Measurements from ENCODE around the gene NISCH.

NISCH gene

GRCh38 chr3:52440249-52440551 is 15.2 kb upstream of the NISCH start:
- H3K9me2 ChIP-seq (replicated peaks; ENCODE audit: insufficient read depth, low read length), result no peaks in the 10 kb centered on the region
- no peaks in the 10 kb centered on the region for H3K9me3 ChIP-seq (ENCODE audit: insufficient read depth, low read length)
- TF ChIP-seq EZH2phosphoT487 (conservative IDR thresholded peaks at IDR 0.05; ENCODE audit: low read length) (no peak), CTCF (IDR thresholded peaks at IDR 0.05; ENCODE audit: insufficient read depth, low read length, poor library complexity, severe bottlenecking) (no peak)
- no peaks in the 10 kb centered on the region for H4K20me1 ChIP-seq (ENCODE audit: low read depth, low read length)
- H3K27me3 ChIP-seq (ENCODE audit: low read length), result no peaks in the 10 kb centered on the region
- H3K4me2 ChIP-seq (ENCODE audit: low read depth, low read length, poor library complexity, severe bottlenecking), result no peak overlapping the region
- H3K79me2 ChIP-seq (ENCODE audit: insufficient read depth, low read length), result no peaks in the 10 kb centered on the region
- no peak overlapping the region for H3K9ac ChIP-seq (ENCODE audit: low read length)
- H3K36me3 ChIP-seq (ENCODE audit: low read length), result no peaks in the 10 kb centered on the region
- H2AFZ ChIP-seq (ENCODE audit: low read depth, low read length, severe bottlenecking), result no peak overlapping the region
- no peak overlapping the region for H3K4me3 ChIP-seq (ENCODE audit: insufficient read depth, low read length, poor library complexity, severe bottlenecking)
- no peak overlapping the region for H3K27ac ChIP-seq (ENCODE audit: low read depth, low read length)
- no peaks in the 10 kb centered on the region for H3F3A ChIP-seq (ENCODE audit: insufficient read depth)

DNA sequence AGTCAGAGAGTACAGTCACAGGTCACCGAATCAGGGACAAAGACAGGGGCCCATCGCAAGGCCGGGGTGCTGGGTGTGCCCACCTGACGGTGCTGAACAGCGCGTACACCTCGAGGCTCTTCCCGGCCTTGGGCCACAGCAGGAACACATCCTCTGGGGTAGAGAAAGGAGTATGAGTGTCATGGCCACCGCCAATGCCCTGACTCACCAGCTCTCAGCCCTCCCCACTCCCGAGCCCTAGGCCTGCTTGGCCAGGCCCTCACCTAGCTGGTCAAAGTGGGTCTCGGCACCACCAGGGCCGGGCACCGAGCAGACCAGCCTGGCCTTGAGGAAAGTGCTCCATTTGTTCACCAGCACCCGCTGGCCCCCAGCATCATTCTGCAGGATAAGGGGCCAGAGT is 14.7 kb upstream of the NISCH start:
- Histone ChIP-seq H4K20me1 (ENCODE audit: low read depth, low read length) (no peaks in the 10 kb centered on the region), H3K9me2 (replicated peaks; ENCODE audit: insufficient read depth, low read length) (no peaks in the 10 kb centered on the region), H3K4me3 (ENCODE audit: insufficient read depth, low read length, poor library complexity, severe bottlenecking) (no peak overlapping the region), H3K79me2 (ENCODE audit: insufficient read depth, low read length) (no peaks in the 10 kb centered on the region), H3K9me3 (ENCODE audit: insufficient read depth, low read length) (no peaks in the 10 kb centered on the region), H3K4me2 (ENCODE audit: low read depth, low read length, poor library complexity, severe bottlenecking) (no peak overlapping the region), H3K27ac (ENCODE audit: low read depth, low read length) (no peak overlapping the region), H3F3A (ENCODE audit: insufficient read depth) (no peaks in the 10 kb centered on the region), H2AFZ (ENCODE audit: low read depth, low read length, severe bottlenecking) (no peak overlapping the region), H3K27me3 (ENCODE audit: low read length) (no peaks in the 10 kb centered on the region), H3K9ac (ENCODE audit: low read length) (no peak overlapping the region), H3K36me3 (ENCODE audit: low read length) (no peaks in the 10 kb centered on the region)
- TF ChIP-seq CTCF (IDR thresholded peaks at IDR 0.05; ENCODE audit: insufficient read depth, low read length, poor library complexity, severe bottlenecking) (no peak), EZH2phosphoT487 (conservative IDR thresholded peaks at IDR 0.05; ENCODE audit: low read length) (no peak)

DNA sequence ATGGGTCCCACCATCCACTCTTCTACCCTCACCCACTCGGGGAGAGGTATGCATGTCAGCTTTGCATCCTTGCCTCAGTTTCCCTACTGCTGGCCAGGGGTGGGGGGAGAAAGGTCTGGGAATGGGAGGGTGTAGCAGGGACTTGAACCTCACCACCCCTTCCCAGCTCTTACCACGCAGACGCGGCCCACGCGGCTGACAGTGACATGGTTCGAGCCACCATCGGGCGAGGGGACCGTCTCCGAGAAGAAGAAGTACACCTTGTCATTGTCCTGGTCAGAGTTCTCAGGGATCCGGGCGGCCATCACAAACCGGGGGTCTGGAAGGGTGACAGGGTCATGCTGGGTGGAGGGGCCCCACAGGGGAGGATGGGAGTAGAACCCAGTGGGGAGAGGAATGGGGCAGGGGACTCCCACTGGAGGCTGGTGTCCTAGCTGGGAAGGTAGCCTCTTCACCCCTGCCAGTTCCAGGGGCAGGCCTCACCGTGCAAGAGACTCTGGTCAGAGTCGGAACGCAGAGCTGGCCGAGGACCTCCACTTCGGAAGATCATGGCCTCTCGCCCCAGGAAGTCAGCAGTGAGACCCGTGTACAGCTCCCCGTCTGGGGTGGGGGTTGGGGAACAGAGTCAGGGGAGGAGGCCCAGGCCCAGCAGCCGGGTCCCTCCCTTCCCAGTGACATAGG is 14.2 kb upstream of the NISCH start:
- Histone ChIP-seq H3K4me3 (ENCODE audit: insufficient read depth, low read length, poor library complexity, severe bottlenecking) (no peak overlapping the region), H3K36me3 (ENCODE audit: low read length) (no peaks in the 10 kb centered on the region), H3K9me3 (ENCODE audit: insufficient read depth, low read length) (no peaks in the 10 kb centered on the region), H3K27me3 (ENCODE audit: low read length) (no peaks in the 10 kb centered on the region), H2AFZ (ENCODE audit: low read depth, low read length, severe bottlenecking) (no peak overlapping the region), H3K4me2 (ENCODE audit: low read depth, low read length, poor library complexity, severe bottlenecking) (no peak overlapping the region), H3F3A (ENCODE audit: insufficient read depth) (no peaks in the 10 kb centered on the region), H3K9me2 (replicated peaks; ENCODE audit: insufficient read depth, low read length) (no peaks in the 10 kb centered on the region), H3K79me2 (ENCODE audit: insufficient read depth, low read length) (no peaks in the 10 kb centered on the region), H4K20me1 (ENCODE audit: low read depth, low read length) (no peaks in the 10 kb centered on the region), H3K9ac (ENCODE audit: low read length) (no peak overlapping the region), H3K27ac (ENCODE audit: low read depth, low read length) (no peak overlapping the region)
- no peak for TF ChIP-seq CTCF (IDR thresholded peaks at IDR 0.05; ENCODE audit: insufficient read depth, low read length, poor library complexity, severe bottlenecking)
- no peak for TF ChIP-seq EZH2phosphoT487 (conservative IDR thresholded peaks at IDR 0.05; ENCODE audit: low read length)

All from SU-DHL-6 (cell line).